ENCODE results near the gene GON4L.

DNA sequence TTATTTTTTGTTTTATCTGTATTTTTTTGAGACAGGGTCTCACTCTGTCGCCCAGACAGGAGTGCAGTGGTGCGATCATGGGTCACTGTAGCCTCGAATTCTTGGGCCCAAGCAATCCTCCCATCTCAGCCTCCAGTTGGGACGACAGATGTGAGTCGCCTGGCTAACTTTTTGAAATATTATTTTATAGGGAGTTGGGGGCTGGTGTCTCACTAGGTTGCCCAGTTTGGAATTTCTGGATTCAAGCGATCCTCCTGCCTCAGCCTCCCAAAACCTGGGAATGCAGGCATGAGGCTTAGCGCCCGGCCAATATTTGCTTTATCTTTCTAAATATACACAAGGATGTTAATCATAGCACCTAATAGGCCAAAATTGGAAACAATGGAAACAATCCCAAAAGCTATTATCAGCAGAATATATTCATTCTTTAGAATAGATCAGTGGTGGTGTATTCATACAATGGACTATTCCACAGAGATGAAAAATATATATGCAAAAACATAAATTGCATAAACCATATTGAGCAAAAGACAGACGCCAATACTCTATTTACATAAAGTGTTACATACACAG, 112.2 kb downstream of the GON4L start:
- TF ChIP-seq POLR2A (IDR thresholded peaks at IDR 0.05) = no peak
- TF ChIP-seq, protein P1, sequence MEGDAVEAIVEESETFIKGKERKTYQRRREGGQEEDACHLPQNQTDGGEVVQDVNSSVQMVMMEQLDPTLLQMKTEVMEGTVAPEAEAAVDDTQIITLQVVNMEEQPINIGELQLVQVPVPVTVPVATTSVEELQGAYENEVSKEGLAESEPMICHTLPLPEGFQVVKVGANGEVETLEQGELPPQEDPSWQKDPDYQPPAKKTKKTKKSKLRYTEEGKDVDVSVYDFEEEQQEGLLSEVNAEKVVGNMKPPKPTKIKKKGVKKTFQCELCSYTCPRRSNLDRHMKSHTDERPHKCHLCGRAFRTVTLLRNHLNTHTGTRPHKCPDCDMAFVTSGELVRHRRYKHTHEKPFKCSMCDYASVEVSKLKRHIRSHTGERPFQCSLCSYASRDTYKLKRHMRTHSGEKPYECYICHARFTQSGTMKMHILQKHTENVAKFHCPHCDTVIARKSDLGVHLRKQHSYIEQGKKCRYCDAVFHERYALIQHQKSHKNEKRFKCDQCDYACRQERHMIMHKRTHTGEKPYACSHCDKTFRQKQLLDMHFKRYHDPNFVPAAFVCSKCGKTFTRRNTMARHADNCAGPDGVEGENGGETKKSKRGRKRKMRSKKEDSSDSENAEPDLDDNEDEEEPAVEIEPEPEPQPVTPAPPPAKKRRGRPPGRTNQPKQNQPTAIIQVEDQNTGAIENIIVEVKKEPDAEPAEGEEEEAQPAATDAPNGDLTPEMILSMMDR (IDR thresholded peaks at IDR 0.05) = no peak
